KMS-11 (cell line): ENCODE results near the gene CTBP1.

Source experiments
- H2AFZ ChIP-seq: fragments of 200-600 bp; sonication (generic); 2 replicates; pipeline ENCODE4 v1.6.1; 2016; ENCODE audit warnings: antibody characterized with exemption, mixed run types, low read depth
- H3K27ac ChIP-seq: fragments of 200-600 bp; sonication (generic); 2 replicates; pipeline ENCODE4 v1.6.1; 2016; ENCODE audit warnings: mild to moderate bottlenecking, mixed run types
- H3K27me3 ChIP-seq: fragments of 200-600 bp; sonication (generic); 2 replicates; pipeline ENCODE4 v1.6.1; 2017; ENCODE audit warnings: mild to moderate bottlenecking, low read depth, mixed run types, moderate library complexity; ENCODE audit not compliant: insufficient read depth
- H3K36me3 ChIP-seq: fragments of 200-600 bp; sonication (generic); 2 replicates; pipeline ENCODE4 v1.6.1; 2017; ENCODE audit warnings: mild to moderate bottlenecking, mixed run types; ENCODE audit not compliant: insufficient read depth
- H3K4me1 ChIP-seq: fragments of 200-600 bp; sonication (generic); 2 replicates; pipeline ENCODE4 v1.6.1; 2016; ENCODE audit warnings: mild to moderate bottlenecking, low read depth, mixed run types; ENCODE audit not compliant: poor library complexity, severe bottlenecking
- H3K4me2 ChIP-seq: fragments of 200-600 bp; sonication (generic); 2 replicates; pipeline ENCODE4 v1.7.0; 2016; ENCODE audit warnings: mild to moderate bottlenecking, mixed run types
- H3K4me3 ChIP-seq: fragments of 200-600 bp; sonication (generic); IDR thresholded peaks from 2 replicates; pipeline ENCODE4 v1.6.1; 2017; ENCODE audit warnings: low read depth, low read length, mixed read lengths; ENCODE audit not compliant: insufficient read depth
- H3K79me2 ChIP-seq: fragments of 200-600 bp; sonication (generic); 2 replicates; pipeline ENCODE4 v1.6.1; 2016; ENCODE audit warnings: low read depth, mixed run types; ENCODE audit not compliant: insufficient read depth
- H3K9ac ChIP-seq: fragments of 200-600 bp; sonication (generic); 2 replicates; pipeline ENCODE4 v1.6.1; 2016; ENCODE audit warnings: mild to moderate bottlenecking, mixed run types
- H4K20me1 ChIP-seq: fragments of 200-600 bp; sonication (generic); 2 replicates; pipeline ENCODE4 v1.6.1; 2016; ENCODE audit warnings: mild to moderate bottlenecking, mixed run types; ENCODE audit not compliant: insufficient read depth
- TF ChIP-seq, protein P1 (sequence below): fragments of 200-600 bp; sonication (generic); conservative IDR thresholded peaks from 2 replicates; pipeline ENCODE4 v1.6.1; 2017; ENCODE audit warnings: low read depth, mild to moderate bottlenecking, antibody characterized with exemption, low read length, moderate library complexity, mixed read lengths

The CTBP1 gene

DNA sequence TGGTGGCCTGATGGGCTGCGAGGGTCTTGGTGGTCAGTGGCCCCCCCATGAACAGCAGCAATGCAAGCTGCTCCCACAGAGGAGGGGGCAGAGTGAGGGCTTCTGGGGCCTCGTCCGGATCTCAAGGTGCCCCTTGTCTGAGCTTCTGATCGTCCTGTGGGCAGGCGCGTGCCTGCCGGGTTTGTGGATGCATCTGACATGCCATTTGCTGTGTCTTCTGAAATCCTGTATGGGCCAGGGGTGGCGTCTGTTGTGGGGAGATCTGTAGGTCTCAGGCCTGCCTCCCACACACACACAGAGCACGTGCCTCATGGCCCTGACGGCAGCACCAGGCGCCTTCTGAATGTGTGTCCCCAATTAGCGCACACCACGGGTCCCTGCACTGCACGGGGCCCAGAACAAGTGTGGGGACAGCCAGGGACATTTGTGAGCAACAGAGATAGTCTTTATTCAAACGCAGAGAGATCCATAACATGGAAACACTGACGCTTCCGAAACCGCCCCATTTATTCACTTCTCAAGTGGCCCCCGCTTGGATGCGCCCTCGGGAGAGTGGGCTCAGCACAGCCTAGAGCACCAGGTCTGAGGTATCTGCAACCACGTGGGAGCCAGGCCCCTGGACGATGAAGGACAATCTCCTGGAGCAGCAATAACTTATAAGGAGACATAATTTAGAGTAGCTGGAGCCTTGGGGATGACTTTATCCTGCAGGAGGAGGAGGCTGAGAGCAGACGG, 82.3 kb downstream of the CTBP1 start:
- H3K4me2 ChIP-seq, result peak overlapping the region; percentile 80
- peak overlapping the region; percentile 88; the same call in 1 of the 2 replicates for H3K9ac ChIP-seq
- no peaks in the 10 kb centered on the region for H4K20me1 ChIP-seq
- H3K27me3 ChIP-seq, result no peaks in the 10 kb centered on the region
- no peaks in the 10 kb centered on the region for H3K79me2 ChIP-seq
- no peak overlapping the region for H3K27ac ChIP-seq
- no peaks in the 10 kb centered on the region for H3K36me3 ChIP-seq
- no peak overlapping the region; the same call in 1 of the 2 replicates for H2AFZ ChIP-seq
- TF ChIP-seq, protein P1, sequence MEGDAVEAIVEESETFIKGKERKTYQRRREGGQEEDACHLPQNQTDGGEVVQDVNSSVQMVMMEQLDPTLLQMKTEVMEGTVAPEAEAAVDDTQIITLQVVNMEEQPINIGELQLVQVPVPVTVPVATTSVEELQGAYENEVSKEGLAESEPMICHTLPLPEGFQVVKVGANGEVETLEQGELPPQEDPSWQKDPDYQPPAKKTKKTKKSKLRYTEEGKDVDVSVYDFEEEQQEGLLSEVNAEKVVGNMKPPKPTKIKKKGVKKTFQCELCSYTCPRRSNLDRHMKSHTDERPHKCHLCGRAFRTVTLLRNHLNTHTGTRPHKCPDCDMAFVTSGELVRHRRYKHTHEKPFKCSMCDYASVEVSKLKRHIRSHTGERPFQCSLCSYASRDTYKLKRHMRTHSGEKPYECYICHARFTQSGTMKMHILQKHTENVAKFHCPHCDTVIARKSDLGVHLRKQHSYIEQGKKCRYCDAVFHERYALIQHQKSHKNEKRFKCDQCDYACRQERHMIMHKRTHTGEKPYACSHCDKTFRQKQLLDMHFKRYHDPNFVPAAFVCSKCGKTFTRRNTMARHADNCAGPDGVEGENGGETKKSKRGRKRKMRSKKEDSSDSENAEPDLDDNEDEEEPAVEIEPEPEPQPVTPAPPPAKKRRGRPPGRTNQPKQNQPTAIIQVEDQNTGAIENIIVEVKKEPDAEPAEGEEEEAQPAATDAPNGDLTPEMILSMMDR, result no peak
- peaks cover 3% of the 10 kb centered on the region for H3K4me1 ChIP-seq
- peak overlapping the region; percentile 61 for H3K4me3 ChIP-seq

DNA sequence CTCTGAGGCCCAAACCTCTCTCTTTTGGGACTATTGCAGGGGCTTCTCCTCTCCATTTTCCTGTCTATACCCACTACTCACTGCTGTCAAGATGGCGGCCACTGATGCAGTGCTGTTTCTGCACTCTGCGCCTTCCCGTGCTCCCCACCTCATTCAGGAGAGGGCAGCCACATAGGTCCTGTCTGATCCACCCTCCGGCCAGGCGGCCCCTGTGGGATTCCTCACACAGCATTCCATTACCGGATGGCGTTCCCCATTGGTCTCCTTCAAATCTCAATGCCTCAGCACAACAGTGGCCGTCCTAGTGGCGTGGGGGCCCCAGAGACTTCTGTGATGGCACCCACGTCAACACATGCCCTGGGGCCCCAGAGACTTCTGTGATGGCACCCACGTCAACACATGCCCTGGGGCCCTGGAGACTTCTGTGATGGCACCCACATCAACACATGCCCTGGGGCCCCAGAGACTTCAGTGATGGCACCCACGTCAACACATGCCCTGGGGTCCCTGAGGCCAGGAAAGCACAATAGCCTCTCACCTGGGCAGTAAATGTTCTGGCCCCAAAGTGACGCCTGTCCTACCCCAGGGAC, 83.9 kb downstream of the CTBP1 start:
- H3K79me2 ChIP-seq, result no peaks in the 10 kb centered on the region
- no peaks in the 10 kb centered on the region for H4K20me1 ChIP-seq
- H3K4me3 ChIP-seq, result no peak overlapping the region
- no peaks in the 10 kb centered on the region for H3K36me3 ChIP-seq
- TF ChIP-seq, protein P1, result no peak
- no peak overlapping the region for H3K9ac ChIP-seq
- H3K27ac ChIP-seq, result no peak overlapping the region
- H2AFZ ChIP-seq, result no peak overlapping the region
- H3K4me1 ChIP-seq, result peaks cover 3% of the 10 kb centered on the region
- H3K27me3 ChIP-seq, result no peaks in the 10 kb centered on the region
- no peak overlapping the region for H3K4me2 ChIP-seq

DNA sequence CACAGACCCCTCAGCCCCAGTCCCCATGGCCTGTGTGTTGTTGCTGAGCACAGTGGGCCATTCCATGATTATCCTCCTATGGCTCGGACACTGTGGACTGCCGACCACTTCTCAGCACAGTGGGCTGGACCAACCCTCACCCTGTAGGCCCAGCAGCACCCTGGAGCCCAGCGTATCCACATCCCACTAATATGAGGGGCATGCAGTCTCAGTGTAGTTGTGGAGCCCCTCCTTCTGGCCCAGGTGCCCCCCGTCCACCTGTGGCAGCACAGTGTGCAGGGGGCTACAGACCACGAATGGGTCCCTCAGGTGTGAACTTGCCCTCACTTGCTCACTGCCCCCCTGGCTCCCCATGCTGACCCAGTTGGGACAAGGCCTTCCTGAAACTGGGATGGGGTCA, 84.5 kb downstream of the CTBP1 start:
- H3K4me3 ChIP-seq, result no peak overlapping the region
- no peaks in the 10 kb centered on the region for H3K27me3 ChIP-seq
- no peak overlapping the region for H3K27ac ChIP-seq
- H3K9ac ChIP-seq, result no peak overlapping the region
- peaks cover 3% of the 10 kb centered on the region for H3K4me1 ChIP-seq
- H2AFZ ChIP-seq, result no peak overlapping the region
- H3K79me2 ChIP-seq, result no peaks in the 10 kb centered on the region
- no peaks in the 10 kb centered on the region for H4K20me1 ChIP-seq
- no peak overlapping the region for H3K4me2 ChIP-seq
- H3K36me3 ChIP-seq, result no peaks in the 10 kb centered on the region
- TF ChIP-seq, protein P1, result no peak

DNA sequence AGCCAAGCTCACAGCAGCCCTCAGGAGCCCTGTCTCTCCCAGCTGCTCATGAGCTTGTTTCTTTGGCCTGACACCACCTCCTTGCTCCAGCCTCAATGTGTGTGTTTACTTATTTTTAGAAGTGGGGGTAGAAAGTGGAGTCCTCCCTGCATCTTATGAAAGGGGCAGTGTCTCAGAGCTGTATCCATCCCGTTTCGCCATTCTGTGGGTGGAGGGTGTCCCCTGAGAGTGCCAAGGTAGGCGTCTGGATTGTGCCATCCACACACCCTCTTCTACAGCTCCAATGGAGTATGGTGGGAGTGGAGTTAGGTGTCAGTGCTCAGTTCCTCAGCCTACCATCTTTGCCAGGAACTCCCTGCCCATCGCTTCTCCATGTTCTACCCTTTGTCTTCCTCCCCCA, 84.9 kb downstream of the CTBP1 start:
- Histone ChIP-seq H3K4me3 (no peak overlapping the region), H3K4me2 (no peak overlapping the region), H3K27ac (no peak overlapping the region), H3K9ac (no peak overlapping the region), H3K4me1 (peaks cover 3% of the 10 kb centered on the region), H2AFZ (no peak overlapping the region), H4K20me1 (no peaks in the 10 kb centered on the region), H3K27me3 (no peaks in the 10 kb centered on the region), H3K36me3 (no peaks in the 10 kb centered on the region), H3K79me2 (no peaks in the 10 kb centered on the region)
- TF ChIP-seq, protein P1, result no peak
